ENCODE results near the gene GNB1. TPM values are rescaled to one million over a fixed set of nuclear protein-coding genes. Genes with fewer than 3 reads are reported as not detected.

Gene GNB1
- total and polyA plus RNA-seq, 10 of the 15 experiments (the other 5 are each of a cell fraction or from before 2014, with no cell fraction given): 23.0 to 392 (median 93.9) TPM

GRCh38 chr1:1890506-1891348 is at the start of gene GNB1 (continued):
- TF ChIP-seq GABPA (IDR thresholded peaks at IDR 0.05; ENCODE audit: low read depth) (no peak), ZNF24 (IDR thresholded peaks at IDR 0.05) (no peak), BHLHE40 (IDR thresholded peaks at IDR 0.05; ENCODE audit: borderline replicate concordance in 1 of 2, low read depth in 2 of 2, low read length in 1 of 2) (peak; percentile 42 to 81; a peak in 3 of 4 replicates), RAD21 (IDR thresholded peaks at IDR 0.05; ENCODE audit: insufficient read depth, low read depth, low read length) (no peak), ZNF622 (IDR thresholded peaks at IDR 0.05) (no peak), SUPT20H (IDR thresholded peaks at IDR 0.05; ENCODE audit: borderline replicate concordance, control insufficient read depth, low read depth, low read length) (no peak), DPF2 (IDR thresholded peaks at IDR 0.05) (peak; percentile 50; the same call in 1 of the 2 replicates), MTA3 (IDR thresholded peaks at IDR 0.05; ENCODE audit: borderline replicate concordance, low read length) (no peak)
- TF ChIP-seq, protein P1, sequence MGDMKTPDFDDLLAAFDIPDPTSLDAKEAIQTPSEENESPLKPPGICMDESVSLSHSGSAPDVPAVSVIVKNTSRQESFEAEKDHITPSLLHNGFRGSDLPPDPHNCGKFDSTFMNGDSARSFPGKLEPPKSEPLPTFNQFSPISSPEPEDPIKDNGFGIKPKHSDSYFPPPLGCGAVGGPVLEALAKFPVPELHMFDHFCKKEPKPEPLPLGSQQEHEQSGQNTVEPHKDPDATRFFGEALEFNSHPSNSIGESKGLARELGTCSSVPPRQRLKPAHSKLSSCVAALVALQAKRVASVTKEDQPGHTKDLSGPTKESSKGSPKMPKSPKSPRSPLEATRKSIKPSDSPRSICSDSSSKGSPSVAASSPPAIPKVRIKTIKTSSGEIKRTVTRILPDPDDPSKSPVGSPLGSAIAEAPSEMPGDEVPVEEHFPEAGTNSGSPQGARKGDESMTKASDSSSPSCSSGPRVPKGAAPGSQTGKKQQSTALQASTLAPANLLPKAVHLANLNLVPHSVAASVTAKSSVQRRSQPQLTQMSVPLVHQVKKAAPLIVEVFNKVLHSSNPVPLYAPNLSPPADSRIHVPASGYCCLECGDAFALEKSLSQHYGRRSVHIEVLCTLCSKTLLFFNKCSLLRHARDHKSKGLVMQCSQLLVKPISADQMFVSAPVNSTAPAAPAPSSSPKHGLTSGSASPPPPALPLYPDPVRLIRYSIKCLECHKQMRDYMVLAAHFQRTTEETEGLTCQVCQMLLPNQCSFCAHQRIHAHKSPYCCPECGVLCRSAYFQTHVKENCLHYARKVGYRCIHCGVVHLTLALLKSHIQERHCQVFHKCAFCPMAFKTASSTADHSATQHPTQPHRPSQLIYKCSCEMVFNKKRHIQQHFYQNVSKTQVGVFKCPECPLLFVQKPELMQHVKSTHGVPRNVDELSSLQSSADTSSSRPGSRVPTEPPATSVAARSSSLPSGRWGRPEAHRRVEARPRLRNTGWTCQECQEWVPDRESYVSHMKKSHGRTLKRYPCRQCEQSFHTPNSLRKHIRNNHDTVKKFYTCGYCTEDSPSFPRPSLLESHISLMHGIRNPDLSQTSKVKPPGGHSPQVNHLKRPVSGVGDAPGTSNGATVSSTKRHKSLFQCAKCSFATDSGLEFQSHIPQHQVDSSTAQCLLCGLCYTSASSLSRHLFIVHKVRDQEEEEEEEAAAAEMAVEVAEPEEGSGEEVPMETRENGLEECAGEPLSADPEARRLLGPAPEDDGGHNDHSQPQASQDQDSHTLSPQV (IDR thresholded peaks at IDR 0.05): no peak
- TF ChIP-seq, protein P2, sequence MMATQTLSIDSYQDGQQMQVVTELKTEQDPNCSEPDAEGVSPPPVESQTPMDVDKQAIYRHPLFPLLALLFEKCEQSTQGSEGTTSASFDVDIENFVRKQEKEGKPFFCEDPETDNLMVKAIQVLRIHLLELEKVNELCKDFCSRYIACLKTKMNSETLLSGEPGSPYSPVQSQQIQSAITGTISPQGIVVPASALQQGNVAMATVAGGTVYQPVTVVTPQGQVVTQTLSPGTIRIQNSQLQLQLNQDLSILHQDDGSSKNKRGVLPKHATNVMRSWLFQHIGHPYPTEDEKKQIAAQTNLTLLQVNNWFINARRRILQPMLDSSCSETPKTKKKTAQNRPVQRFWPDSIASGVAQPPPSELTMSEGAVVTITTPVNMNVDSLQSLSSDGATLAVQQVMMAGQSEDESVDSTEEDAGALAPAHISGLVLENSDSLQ (IDR thresholded peaks at IDR 0.05): no peak
- TF ChIP-seq, protein P3, sequence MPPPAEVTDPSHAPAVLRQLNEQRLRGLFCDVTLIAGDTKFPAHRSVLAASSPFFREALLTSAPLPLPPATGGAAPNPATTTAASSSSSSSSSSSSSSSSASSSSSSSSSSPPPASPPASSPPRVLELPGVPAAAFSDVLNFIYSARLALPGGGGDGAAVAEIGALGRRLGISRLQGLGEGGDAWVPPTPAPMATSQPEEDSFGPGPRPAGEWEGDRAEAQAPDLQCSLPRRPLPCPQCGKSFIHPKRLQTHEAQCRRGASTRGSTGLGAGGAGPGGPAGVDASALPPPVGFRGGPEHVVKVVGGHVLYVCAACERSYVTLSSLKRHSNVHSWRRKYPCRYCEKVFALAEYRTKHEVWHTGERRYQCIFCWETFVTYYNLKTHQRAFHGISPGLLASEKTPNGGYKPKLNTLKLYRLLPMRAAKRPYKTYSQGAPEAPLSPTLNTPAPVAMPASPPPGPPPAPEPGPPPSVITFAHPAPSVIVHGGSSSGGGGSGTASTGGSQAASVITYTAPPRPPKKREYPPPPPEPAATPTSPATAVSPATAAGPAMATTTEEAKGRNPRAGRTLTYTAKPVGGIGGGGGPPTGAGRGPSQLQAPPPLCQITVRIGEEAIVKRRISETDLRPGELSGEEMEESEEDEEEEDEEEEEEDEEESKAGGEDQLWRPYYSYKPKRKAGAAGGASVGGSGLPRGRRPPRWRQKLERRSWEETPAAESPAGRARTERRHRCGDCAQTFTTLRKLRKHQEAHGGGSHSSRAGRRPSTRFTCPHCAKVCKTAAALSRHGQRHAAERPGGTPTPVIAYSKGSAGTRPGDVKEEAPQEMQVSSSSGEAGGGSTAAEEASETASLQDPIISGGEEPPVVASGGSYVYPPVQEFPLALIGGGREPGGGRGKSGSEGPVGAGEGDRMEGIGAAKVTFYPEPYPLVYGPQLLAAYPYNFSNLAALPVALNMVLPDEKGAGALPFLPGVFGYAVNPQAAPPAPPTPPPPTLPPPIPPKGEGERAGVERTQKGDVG (CRISPR knock-in tag; IDR thresholded peaks at IDR 0.05): no peak
- TF ChIP-seq, protein P4, sequence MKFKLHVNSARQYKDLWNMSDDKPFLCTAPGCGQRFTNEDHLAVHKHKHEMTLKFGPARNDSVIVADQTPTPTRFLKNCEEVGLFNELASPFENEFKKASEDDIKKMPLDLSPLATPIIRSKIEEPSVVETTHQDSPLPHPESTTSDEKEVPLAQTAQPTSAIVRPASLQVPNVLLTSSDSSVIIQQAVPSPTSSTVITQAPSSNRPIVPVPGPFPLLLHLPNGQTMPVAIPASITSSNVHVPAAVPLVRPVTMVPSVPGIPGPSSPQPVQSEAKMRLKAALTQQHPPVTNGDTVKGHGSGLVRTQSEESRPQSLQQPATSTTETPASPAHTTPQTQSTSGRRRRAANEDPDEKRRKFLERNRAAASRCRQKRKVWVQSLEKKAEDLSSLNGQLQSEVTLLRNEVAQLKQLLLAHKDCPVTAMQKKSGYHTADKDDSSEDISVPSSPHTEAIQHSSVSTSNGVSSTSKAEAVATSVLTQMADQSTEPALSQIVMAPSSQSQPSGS (IDR thresholded peaks at IDR 0.05; ENCODE audit: low read length): no peak
- TF ChIP-seq, protein P5, sequence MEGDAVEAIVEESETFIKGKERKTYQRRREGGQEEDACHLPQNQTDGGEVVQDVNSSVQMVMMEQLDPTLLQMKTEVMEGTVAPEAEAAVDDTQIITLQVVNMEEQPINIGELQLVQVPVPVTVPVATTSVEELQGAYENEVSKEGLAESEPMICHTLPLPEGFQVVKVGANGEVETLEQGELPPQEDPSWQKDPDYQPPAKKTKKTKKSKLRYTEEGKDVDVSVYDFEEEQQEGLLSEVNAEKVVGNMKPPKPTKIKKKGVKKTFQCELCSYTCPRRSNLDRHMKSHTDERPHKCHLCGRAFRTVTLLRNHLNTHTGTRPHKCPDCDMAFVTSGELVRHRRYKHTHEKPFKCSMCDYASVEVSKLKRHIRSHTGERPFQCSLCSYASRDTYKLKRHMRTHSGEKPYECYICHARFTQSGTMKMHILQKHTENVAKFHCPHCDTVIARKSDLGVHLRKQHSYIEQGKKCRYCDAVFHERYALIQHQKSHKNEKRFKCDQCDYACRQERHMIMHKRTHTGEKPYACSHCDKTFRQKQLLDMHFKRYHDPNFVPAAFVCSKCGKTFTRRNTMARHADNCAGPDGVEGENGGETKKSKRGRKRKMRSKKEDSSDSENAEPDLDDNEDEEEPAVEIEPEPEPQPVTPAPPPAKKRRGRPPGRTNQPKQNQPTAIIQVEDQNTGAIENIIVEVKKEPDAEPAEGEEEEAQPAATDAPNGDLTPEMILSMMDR (IDR thresholded peaks at IDR 0.05 in 2 of 3, conservative IDR thresholded peaks at IDR 0.05 in 1 of 3; ENCODE audit: control insufficient read depth in 2 of 3, extremely low read depth in 1 of 3, insufficient read depth in 1 of 3, low read depth in 3 of 3, low read length in 3 of 3): no peak

Measured in GM12878 (cell line).